GM21526 (cell line): ENCODE results near the gene NOS3.

Experiments used
- ATAC-seq: cut with Tn5 transposase; IDR thresholded peaks from one replicate; pipeline ENCODE4 v1.9.1; 2021; ENCODE audit warnings: moderate library complexity; ENCODE audit not compliant: unreplicated experiment, low FRiP score

The NOS3 gene

GRCh38 chr7:150951521-150951920 lies 39.3 kb upstream of the NOS3 start:
- ATAC-seq, result no peak

GRCh38 chr7:150952331-150953050 lies 38.3 kb upstream of the NOS3 start:
- ATAC-seq, result no peak

- ATAC-seq, result no peak
These were observed 37.5 kb upstream of the NOS3 start for GRCh38 chr7:150953061-150953997.

GRCh38 chr7:150954201-150954985 lies 36.4 kb upstream of the NOS3 start:
- no peak for ATAC-seq

- ATAC-seq, result no peak
These were observed 35.8 kb upstream of the NOS3 start for GRCh38 chr7:150954986-150955518.

GRCh38 chr7:150955519-150956394 lies 35.1 kb upstream of the NOS3 start:
- no peak for ATAC-seq

GRCh38 chr7:150956395-150957132 lies 34.3 kb upstream of the NOS3 start:
- ATAC-seq, result no peak

GRCh38 chr7:150957133-150958020 lies 33.4 kb upstream of the NOS3 start:
- ATAC-seq, result no peak

GRCh38 chr7:150958062-150958552 lies 32.7 kb upstream of the NOS3 start:
- no peak for ATAC-seq

GRCh38 chr7:150958597-150958996 lies 32.2 kb upstream of the NOS3 start:
- ATAC-seq, result no peak

GRCh38 chr7:150959081-150959480 lies 31.7 kb upstream of the NOS3 start:
- no peak for ATAC-seq

GRCh38 chr7:150959739-150960734 lies 30.8 kb upstream of the NOS3 start:
- ATAC-seq, result no peak

- ATAC-seq, result no peak
These were observed 29.1 kb upstream of the NOS3 start for GRCh38 chr7:150961510-150962289.

GRCh38 chr7:150962290-150962552 lies 28.6 kb upstream of the NOS3 start:
- no peak for ATAC-seq

- ATAC-seq, result no peak
These were observed 28.0 kb upstream of the NOS3 start for GRCh38 chr7:150962553-150963399.
